DOHH2 (cell line): ENCODE data around the gene DKK1.

Source experiments
- H3F3A ChIP-seq: fragments of 200-600 bp; sonication (generic), shearing (Covaris generic); 2 replicates; pipeline ENCODE4 v1.6.0; 2016; ENCODE audit warnings: antibody characterized with exemption, mild to moderate bottlenecking; ENCODE audit not compliant: control insufficient read depth, insufficient read depth
- H3K27ac ChIP-seq: fragments of 200-600 bp; sonication (generic); 2 replicates; pipeline ENCODE4 v1.5.1; 2014; ENCODE audit warnings: low read depth, mild to moderate bottlenecking, low read length, moderate library complexity
- H3K27me3 ChIP-seq: fragments of 200-600 bp; sonication (generic); 2 replicates; pipeline ENCODE4 v1.6.1; 2014; ENCODE audit warnings: mild to moderate bottlenecking, low read length, mixed read lengths; ENCODE audit not compliant: control insufficient read depth
- H3K36me3 ChIP-seq: fragments of 200-600 bp; sonication (generic); 2 replicates; pipeline ENCODE4 v1.6.1; 2014; ENCODE audit warnings: mild to moderate bottlenecking, low read length, moderate library complexity, mixed read lengths; ENCODE audit not compliant: control insufficient read depth
- H3K4me1 ChIP-seq: fragments of 200-600 bp; sonication (generic); 2 replicates; pipeline ENCODE4 v1.6.1; 2014; ENCODE audit warnings: mild to moderate bottlenecking, low read length, mixed read lengths; ENCODE audit not compliant: control insufficient read depth
- H3K4me2 ChIP-seq: fragments of 200-600 bp; sonication (generic); 2 replicates; pipeline ENCODE4 v1.6.0; 2014; ENCODE audit warnings: mild to moderate bottlenecking, low read length, moderate library complexity
- H3K4me3 ChIP-seq: fragments of 200-600 bp; sonication (generic); 2 replicates; pipeline ENCODE4 v1.5.1; 2014; ENCODE audit warnings: mild to moderate bottlenecking, low read length, mixed read lengths
- H3K79me2 ChIP-seq: fragments of 200-600 bp; sonication (generic); 2 replicates; pipeline ENCODE4 v1.6.1; 2014; ENCODE audit warnings: mild to moderate bottlenecking, low read length, mixed read lengths; ENCODE audit not compliant: control insufficient read depth
- H3K9me2 ChIP-seq: fragments of 200-600 bp; sonication (generic); replicated peaks from 2 replicates; pipeline ENCODE4 v1.6.1; 2014; ENCODE audit warnings: mild to moderate bottlenecking, low read length, mixed read lengths; ENCODE audit not compliant: control insufficient read depth
- H3K9me3 ChIP-seq: fragments of 200-600 bp; sonication (generic); 2 replicates; pipeline ENCODE4 v1.6.1; 2014; ENCODE audit warnings: antibody characterized with exemption, low read length, mixed read lengths; ENCODE audit not compliant: control insufficient read depth, insufficient read depth
- H4K20me1 ChIP-seq: fragments of 200-600 bp; sonication (generic); 2 replicates; pipeline ENCODE4 v1.6.0; 2014; ENCODE audit warnings: low read depth, mild to moderate bottlenecking, antibody characterized with exemption, low read length, moderate library complexity; ENCODE audit not compliant: control insufficient read depth, insufficient read depth
- CTCF ChIP-seq: fragments of 200-600 bp; sonication (generic); IDR thresholded peaks from one replicate; pipeline ENCODE4 v1.5.1; 2014; ENCODE audit warnings: antibody characterized with exemption, mild to moderate bottlenecking, low read depth, low read length; ENCODE audit not compliant: poor library complexity, severe bottlenecking
- EZH2phosphoT487 ChIP-seq: fragments of 200-600 bp; sonication (generic); IDR thresholded peaks from 2 replicates; pipeline ENCODE4 v1.6.1; 2017; ENCODE audit warnings: borderline replicate concordance, mild to moderate bottlenecking, antibody characterized with exemption, low read length, moderate library complexity, mixed read lengths

The DKK1 gene

GRCh38 chr10:52353205-52353604 is 39.1 kb downstream of the DKK1 start:
- Histone ChIP-seq H3K9me2 (no peaks in the 10 kb centered on the region), H3K4me3 (no peak overlapping the region), H3K27ac (no peak overlapping the region), H3K4me2 (no peak overlapping the region), H3K9me3 (peaks cover 3% of the 10 kb centered on the region; the same call in 1 of the 2 replicates), H3K36me3 (no peaks in the 10 kb centered on the region), H3K27me3 (no peaks in the 10 kb centered on the region), H3K4me1 (no peaks in the 10 kb centered on the region), H3F3A (no peaks in the 10 kb centered on the region), H3K79me2 (no peaks in the 10 kb centered on the region), H4K20me1 (no peaks in the 10 kb centered on the region)
- TF ChIP-seq EZH2phosphoT487 (no peak), CTCF (no peak)

- no peaks in the 10 kb centered on the region for H3K9me2 ChIP-seq
These were observed 39.9 kb downstream of the DKK1 start for GRCh38 chr10:52353960-52354394.

GRCh38 chr10:52357971-52358370 is 43.9 kb downstream of the DKK1 start:
- Histone ChIP-seq H3K4me3 (no peak overlapping the region), H3F3A (no peaks in the 10 kb centered on the region), H3K9me2 (no peaks in the 10 kb centered on the region), H3K9me3 (no peaks in the 10 kb centered on the region), H3K27ac (no peak overlapping the region), H4K20me1 (no peaks in the 10 kb centered on the region), H3K36me3 (no peaks in the 10 kb centered on the region), H3K79me2 (no peaks in the 10 kb centered on the region), H3K27me3 (no peaks in the 10 kb centered on the region), H3K4me1 (no peaks in the 10 kb centered on the region), H3K4me2 (no peak overlapping the region)
- TF ChIP-seq EZH2phosphoT487 (no peak), CTCF (no peak)

More at GRCh38 chr10:52353960-52354394, 39.9 kb downstream of the DKK1 start:
- Histone ChIP-seq H3K9me3 (no peaks in the 10 kb centered on the region), H3F3A (no peaks in the 10 kb centered on the region), H4K20me1 (no peaks in the 10 kb centered on the region), H3K4me2 (no peak overlapping the region), H3K4me1 (no peaks in the 10 kb centered on the region), H3K4me3 (no peak overlapping the region), H3K36me3 (no peaks in the 10 kb centered on the region), H3K27me3 (no peaks in the 10 kb centered on the region), H3K79me2 (no peaks in the 10 kb centered on the region), H3K27ac (no peak overlapping the region)
- TF ChIP-seq EZH2phosphoT487 (no peak), CTCF (no peak)
